ENCODE data around the gene BUB1B. TPM values are rescaled to one million over a fixed set of nuclear protein-coding genes. Genes with fewer than 3 reads are reported as not detected.

BUB1B gene
- total and polyA plus RNA-seq, 7 donors, result 0.33 to 9.6 (median 1.8) TPM

DNA sequence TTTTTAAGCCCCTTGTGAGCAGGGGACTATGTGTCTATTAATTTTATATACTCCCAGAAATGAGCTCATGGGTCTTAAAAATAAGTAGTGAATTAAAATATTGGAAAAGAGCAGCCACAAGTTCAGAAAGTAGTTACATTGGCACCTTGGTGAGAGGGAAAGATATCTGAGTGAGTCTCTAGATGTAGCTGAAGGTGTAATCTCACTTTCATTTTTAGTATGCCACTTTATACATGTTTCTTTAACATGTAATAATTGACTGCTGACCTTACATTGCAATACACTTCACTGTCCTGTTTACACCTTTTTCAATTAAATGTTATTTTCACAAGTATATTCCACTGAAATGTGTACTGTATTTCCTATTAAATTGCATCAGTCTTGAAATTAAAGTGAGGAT, 65.9 kb downstream of the BUB1B start:
- no peaks in the 10 kb centered on the region for H3K27me3 ChIP-seq
- no peaks in the 10 kb centered on the region for H3K9me3 ChIP-seq
- DNase-seq, result no peak
- H3K4me3 ChIP-seq, result no peak overlapping the region
- no peak for TF ChIP-seq CTCF (IDR thresholded peaks at IDR 0.05)
- TF ChIP-seq EP300 (IDR thresholded peaks at IDR 0.05), result no peak
- TF ChIP-seq POLR2A (IDR thresholded peaks at IDR 0.05), result no peak
- no peak for TF ChIP-seq POLR2AphosphoS5 (IDR thresholded peaks at IDR 0.05)
- H3K36me3 ChIP-seq, result no peaks in the 10 kb centered on the region
- no peaks in the 10 kb centered on the region for H3K4me1 ChIP-seq
- no peak overlapping the region for H3K27ac ChIP-seq
- intact Hi-C loops (cut with DNase I), result no loop called here

DNA sequence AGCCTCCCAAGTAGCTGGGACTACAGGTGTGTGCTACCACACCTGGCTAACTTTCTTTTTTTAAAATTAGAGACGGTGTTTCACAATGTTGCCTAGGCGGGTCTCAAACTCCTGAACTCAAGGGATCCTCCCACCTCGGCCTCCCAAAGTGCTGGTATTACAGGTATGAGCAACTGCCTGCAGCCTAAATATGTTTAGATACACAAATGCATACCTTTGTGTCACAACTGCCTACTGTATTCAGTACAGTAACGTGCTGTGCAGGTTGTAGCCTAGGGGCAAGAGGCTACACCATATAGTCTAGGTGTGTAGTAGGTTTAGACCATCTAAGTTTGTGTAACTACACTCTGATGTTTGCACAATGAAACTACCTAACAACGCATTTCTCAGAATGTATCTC, 68.4 kb downstream of the BUB1B start:
- Histone ChIP-seq H3K4me1 (no peaks in the 10 kb centered on the region), H3K4me3 (no peak overlapping the region), H3K27me3 (no peaks in the 10 kb centered on the region), H3K9me3 (no peaks in the 10 kb centered on the region), H3K36me3 (no peaks in the 10 kb centered on the region), H3K27ac (no peak overlapping the region)
- no peak for DNase-seq
- TF ChIP-seq POLR2A (IDR thresholded peaks at IDR 0.05) (no peak), POLR2AphosphoS5 (IDR thresholded peaks at IDR 0.05) (no peak), EP300 (IDR thresholded peaks at IDR 0.05) (no peak), CTCF (IDR thresholded peaks at IDR 0.05) (no peak)
- WGBS, 2 donors, result 95 to 96% methylated on average over 5 of the region's 5 CpGs
- intact Hi-C loops (cut with DNase I), result no loop called here

GRCh38 chr15:40229956-40230355, 69.1 kb downstream of the BUB1B start:
- Histone ChIP-seq H3K4me3 (no peak overlapping the region), H3K27me3 (no peaks in the 10 kb centered on the region), H3K9me3 (no peaks in the 10 kb centered on the region), H3K36me3 (no peaks in the 10 kb centered on the region), H3K27ac (no peak overlapping the region), H3K4me1 (no peaks in the 10 kb centered on the region)
- DNase-seq, result no peak
- WGBS, 2 donors, result 97 to 100% methylated on average over 1 of the region's 1 CpG
- TF ChIP-seq POLR2A (IDR thresholded peaks at IDR 0.05) (no peak), POLR2AphosphoS5 (IDR thresholded peaks at IDR 0.05) (no peak), CTCF (IDR thresholded peaks at IDR 0.05) (no peak), EP300 (IDR thresholded peaks at IDR 0.05) (no peak)
- intact Hi-C loops (cut with DNase I), result no loop called here

DNA sequence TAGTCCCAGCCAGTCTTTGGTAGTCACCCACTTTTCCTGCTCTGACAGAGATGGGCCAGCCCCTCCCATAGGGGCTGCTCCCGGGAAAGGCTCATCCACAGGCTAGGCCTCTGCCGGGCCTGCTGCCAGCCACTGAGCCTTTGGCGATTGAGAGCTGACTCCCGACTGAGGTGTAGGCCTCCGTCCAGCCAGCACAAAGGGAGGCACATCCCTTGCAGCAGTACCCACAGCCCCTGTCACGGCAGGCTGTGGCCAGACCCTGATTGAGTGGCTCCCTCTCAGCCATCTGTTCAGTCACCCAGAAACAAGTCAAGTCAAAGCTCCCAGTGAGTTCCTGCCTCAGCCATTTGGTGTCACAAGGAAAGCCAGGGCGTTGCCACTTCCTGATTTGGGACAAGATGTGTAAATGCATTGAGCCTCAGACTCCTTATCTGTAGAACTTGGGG, 71.8 kb downstream of the BUB1B start:
- TF ChIP-seq POLR2AphosphoS5 (IDR thresholded peaks at IDR 0.05) (no peak), CTCF (IDR thresholded peaks at IDR 0.05) (no peak), EP300 (IDR thresholded peaks at IDR 0.05) (no peak), POLR2A (IDR thresholded peaks at IDR 0.05) (no peak)
- intact Hi-C loops (cut with DNase I), result no loop called here
- Histone ChIP-seq H3K4me1 (no peaks in the 10 kb centered on the region), H3K27ac (no peak overlapping the region), H3K27me3 (no peaks in the 10 kb centered on the region), H3K4me3 (no peak overlapping the region), H3K36me3 (no peaks in the 10 kb centered on the region), H3K9me3 (no peaks in the 10 kb centered on the region)
- no peak for DNase-seq
- WGBS, 2 donors, result 58 to 70% methylated on average over 7 of the region's 7 CpGs

Data from sigmoid colon (tissue), 7 donors.